Activated naive CD8-positive, alpha-beta T cell treated with anti-CD3 and anti-CD28 coated beads, Interleukin-2, amount 50 U/mL, for 24 hours (primary cell): ENCODE results near the gene THOC7.

ENCODE experiments used
- ATAC-seq: fragments of 150-1000 bp; cut with Tn5 transposase; one replicate; pipeline ENCODE4 v1.10.0; 2021
- DNase-seq: peaks from one replicate; pipeline ENCODE4 v3.0.0; 2021
- H3K27ac Mint-ChIP-seq: one replicate; pipeline ENCODE4 v1.8.0; 2021; ENCODE audit warnings: mild to moderate bottlenecking, mixed read lengths
- H3K27me3 Mint-ChIP-seq: one replicate; pipeline ENCODE4 v1.8.0; 2021; ENCODE audit warnings: mixed read lengths
- H3K36me3 Mint-ChIP-seq: one replicate; pipeline ENCODE4 v1.8.0; 2021; ENCODE audit warnings: low read depth, mixed read lengths
- H3K4me1 Mint-ChIP-seq: one replicate; pipeline ENCODE4 v1.8.0; 2021; ENCODE audit warnings: mixed read lengths
- H3K4me3 Mint-ChIP-seq: one replicate; pipeline ENCODE4 v1.8.0; 2021; ENCODE audit warnings: mild to moderate bottlenecking, moderate library complexity, mixed read lengths
- H3K9me3 Mint-ChIP-seq: one replicate; pipeline ENCODE4 v1.8.0; 2021; ENCODE audit warnings: mixed read lengths

The THOC7 gene

GRCh38 chr3:63863150-63864007 lies at the start of gene THOC7, which contains the start of gene ATXN7:
Gene THOC7, minus strand, starts transcription at chr3:63863805. Its CDS starts 15 bp downstream, at chr3:63863790.
Gene ATXN7, plus strand, starts transcription at chr3:63863867. Its CDS starts 48,732 bp downstream, at chr3:63912599.
- H3K9me3 Mint-ChIP-seq: no peaks in the 10 kb centered on the region
- DNase-seq (peak; percentile 70), ATAC-seq (peak; percentile 53)
- H3K4me3 Mint-ChIP-seq: peak within 1 kb of the TSS; percentile 95
- peak within 1 kb of the TSS; percentile 90 for H3K27ac Mint-ChIP-seq
- no peaks in the 10 kb centered on the region for H3K27me3 Mint-ChIP-seq
- peaks cover 58% of the 10 kb centered on the region for H3K4me1 Mint-ChIP-seq
- peaks cover 23% of the 10 kb centered on the region for H3K36me3 Mint-ChIP-seq

- peak overlapping the region; percentile 87 for H3K4me3 Mint-ChIP-seq
- no peaks in the 10 kb centered on the region for H3K9me3 Mint-ChIP-seq
- no peaks in the 10 kb centered on the region for H3K27me3 Mint-ChIP-seq
- DNase-seq (peak; percentile 55), ATAC-seq (peak; percentile 50)
- peak overlapping the region; percentile 87 for H3K27ac Mint-ChIP-seq
- H3K36me3 Mint-ChIP-seq: peaks cover 42% of the 10 kb centered on the region
- H3K4me1 Mint-ChIP-seq: peaks cover 64% of the 10 kb centered on the region
Observed at GRCh38 chr3:63912768-63913588, 49.4 kb upstream of the THOC7 start.

- Mint-ChIP-seq H3K27me3 (no peaks in the 10 kb centered on the region), H3K4me1 (peaks cover 55% of the 10 kb centered on the region), H3K4me3 (peak within 1 kb of the TSS; percentile 90), H3K36me3 (peaks cover 33% of the 10 kb centered on the region), H3K9me3 (no peaks in the 10 kb centered on the region), H3K27ac (peak within 1 kb of the TSS; percentile 95)
- DNase-seq (peak; percentile 81), ATAC-seq (peak; percentile 81)
Observed at GRCh38 chr3:63911873-63912767, 48.5 kb upstream of the THOC7 start, which contains the start of gene SCAANT1. Gene SCAANT1, minus strand, starts transcription at chr3:63912383.

- DNase-seq (no peak), ATAC-seq (peak; percentile 26)
- Mint-ChIP-seq H3K9me3 (no peaks in the 10 kb centered on the region), H3K27ac (peak overlapping the region; percentile 95), H3K27me3 (no peaks in the 10 kb centered on the region), H3K36me3 (peaks cover 28% of the 10 kb centered on the region), H3K4me1 (peaks cover 53% of the 10 kb centered on the region), H3K4me3 (peak overlapping the region; percentile 90)
Observed at GRCh38 chr3:63911509-63911872, 47.9 kb upstream of the THOC7 start.

GRCh38 chr3:63910891-63911290 lies 47.3 kb upstream of the THOC7 start:
- ATAC-seq: no peak
- Mint-ChIP-seq H3K27me3 (no peaks in the 10 kb centered on the region), H3K36me3 (peaks cover 22% of the 10 kb centered on the region), H3K27ac (peak overlapping the region; percentile 95), H3K4me3 (peak overlapping the region; percentile 90), H3K4me1 (peaks cover 47% of the 10 kb centered on the region), H3K9me3 (no peaks in the 10 kb centered on the region)
- DNase-seq: no peak

GRCh38 chr3:63910001-63910400 lies 46.4 kb upstream of the THOC7 start:
- no peaks in the 10 kb centered on the region for H3K27me3 Mint-ChIP-seq
- H3K27ac Mint-ChIP-seq: no peak overlapping the region
- H3K4me3 Mint-ChIP-seq: no peak overlapping the region
- no peaks in the 10 kb centered on the region for H3K9me3 Mint-ChIP-seq
- no peak for ATAC-seq
- H3K36me3 Mint-ChIP-seq: peaks cover 17% of the 10 kb centered on the region
- peaks cover 42% of the 10 kb centered on the region for H3K4me1 Mint-ChIP-seq
- no peak for DNase-seq

GRCh38 chr3:63909431-63909830 lies 45.8 kb upstream of the THOC7 start:
- peaks cover 17% of the 10 kb centered on the region for H3K36me3 Mint-ChIP-seq
- H3K27me3 Mint-ChIP-seq: no peaks in the 10 kb centered on the region
- ATAC-seq (no peak), DNase-seq (no peak)
- no peaks in the 10 kb centered on the region for H3K9me3 Mint-ChIP-seq
- no peak overlapping the region for H3K27ac Mint-ChIP-seq
- H3K4me1 Mint-ChIP-seq: peaks cover 39% of the 10 kb centered on the region
- no peak overlapping the region for H3K4me3 Mint-ChIP-seq

GRCh38 chr3:63908776-63909175 lies 45.2 kb upstream of the THOC7 start:
- Mint-ChIP-seq H3K9me3 (no peaks in the 10 kb centered on the region), H3K27me3 (no peaks in the 10 kb centered on the region), H3K4me3 (no peak overlapping the region), H3K27ac (no peak overlapping the region), H3K36me3 (peaks cover 13% of the 10 kb centered on the region), H3K4me1 (peaks cover 32% of the 10 kb centered on the region)
- DNase-seq (no peak), ATAC-seq (no peak)

GRCh38 chr3:63908081-63908736 lies 44.6 kb upstream of the THOC7 start:
- Mint-ChIP-seq H3K4me3 (no peak overlapping the region), H3K9me3 (no peaks in the 10 kb centered on the region), H3K27me3 (no peaks in the 10 kb centered on the region), H3K36me3 (peaks cover 8% of the 10 kb centered on the region), H3K27ac (no peak overlapping the region), H3K4me1 (peaks cover 27% of the 10 kb centered on the region)
- no peak for DNase-seq
- ATAC-seq: no peak

GRCh38 chr3:63905731-63906620 lies 42.4 kb upstream of the THOC7 start:
- DNase-seq: no peak
- Mint-ChIP-seq H3K9me3 (peaks cover 4% of the 10 kb centered on the region), H3K27ac (no peak overlapping the region), H3K4me1 (peaks cover 21% of the 10 kb centered on the region), H3K27me3 (no peaks in the 10 kb centered on the region), H3K4me3 (no peak overlapping the region), H3K36me3 (peaks cover 15% of the 10 kb centered on the region)
- ATAC-seq: no peak

GRCh38 chr3:63900459-63900858 lies 36.9 kb upstream of the THOC7 start:
- peaks cover 4% of the 10 kb centered on the region for H3K9me3 Mint-ChIP-seq
- no peaks in the 10 kb centered on the region for H3K27me3 Mint-ChIP-seq
- no peak for ATAC-seq
- H3K4me1 Mint-ChIP-seq: peaks cover 38% of the 10 kb centered on the region
- DNase-seq: no peak
- H3K36me3 Mint-ChIP-seq: peaks cover 35% of the 10 kb centered on the region
- H3K4me3 Mint-ChIP-seq: no peak overlapping the region
- H3K27ac Mint-ChIP-seq: no peak overlapping the region

GRCh38 chr3:63900010-63900409 lies 36.4 kb upstream of the THOC7 start:
- ATAC-seq (no peak), DNase-seq (no peak)
- Mint-ChIP-seq H3K4me1 (peaks cover 42% of the 10 kb centered on the region), H3K27ac (no peak overlapping the region), H3K4me3 (no peak overlapping the region), H3K27me3 (no peaks in the 10 kb centered on the region), H3K36me3 (peaks cover 35% of the 10 kb centered on the region), H3K9me3 (peaks cover 4% of the 10 kb centered on the region)
